HG03060 (cell line): ENCODE data around the gene PISD.
A peak's percentile ranks its signal among the peaks of the same experiment; 100 is the strongest.

Experiments
- ATAC-seq: cut with Tn5 transposase; IDR thresholded peaks from one replicate; pipeline ENCODE4 v1.9.1; 2021; ENCODE audit warnings: low read depth, moderate number of reproducible peaks; ENCODE audit not compliant: unreplicated experiment

PISD gene

GRCh38 chr22:31653944-31654343, 8.1 kb downstream of the PISD start:
- no peak for ATAC-seq

DNA sequence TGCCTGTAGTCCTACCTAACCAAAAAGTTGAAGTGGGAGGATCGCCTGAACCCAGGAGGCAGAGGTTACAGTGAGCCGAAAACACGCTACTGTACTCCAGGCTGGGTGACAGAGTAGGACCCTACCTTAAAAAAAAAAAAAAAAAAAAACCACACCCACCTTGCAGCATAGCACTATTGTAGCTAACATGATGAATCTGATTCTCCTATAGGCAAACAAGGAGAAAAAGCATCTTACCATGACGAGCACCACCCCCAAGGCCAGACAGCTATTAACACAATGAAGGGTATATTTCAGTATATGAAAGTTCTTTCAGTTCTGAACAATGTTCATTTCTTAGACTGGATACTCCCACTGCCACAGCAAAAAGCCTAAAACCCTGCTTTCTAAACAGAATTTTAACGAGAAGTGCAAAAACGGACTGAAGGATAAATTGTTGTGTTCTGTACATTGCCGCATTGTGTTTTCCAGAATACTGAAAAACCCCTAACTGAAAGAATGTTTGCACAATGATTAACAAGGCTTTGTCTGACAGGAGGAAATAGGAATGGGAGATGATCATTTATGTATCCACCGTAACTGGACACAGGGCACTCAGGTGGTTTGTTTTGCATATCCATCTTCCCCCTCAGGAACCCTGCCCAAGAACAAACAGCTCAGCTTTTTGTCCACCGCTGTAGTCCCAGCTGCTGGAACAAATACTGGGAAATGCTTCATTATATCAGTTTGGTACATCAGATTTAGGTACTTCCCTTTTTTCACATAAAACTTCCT, 8.9 kb downstream of the PISD start:
- no peak for ATAC-seq

- ATAC-seq, result no peak
Measured at GRCh38 chr22:31652088-31652487, 9.9 kb downstream of the PISD start.

DNA sequence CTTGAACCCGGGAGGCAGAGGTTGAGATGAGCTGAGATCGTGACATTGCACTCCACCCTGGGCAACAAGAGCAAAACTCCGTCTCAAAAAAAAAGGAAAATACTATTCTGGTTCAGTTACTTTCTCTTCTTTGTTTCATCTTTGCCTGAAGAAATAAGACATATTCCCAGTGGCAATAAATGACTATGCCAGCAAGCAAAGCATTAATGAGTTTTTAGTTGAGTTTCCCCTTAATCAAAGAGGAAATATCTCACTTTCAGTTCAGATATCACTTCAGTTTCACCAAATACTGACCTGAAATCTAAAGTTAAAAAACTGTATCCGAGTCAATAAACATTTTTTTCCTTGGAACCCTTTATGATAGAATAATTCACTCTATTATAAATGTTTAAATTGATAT, 10.4 kb downstream of the PISD start:
- ATAC-seq, result no peak

- no peak for ATAC-seq
Measured at GRCh38 chr22:31650391-31650790, 11.6 kb downstream of the PISD start.

GRCh38 chr22:31647523-31648320, 14.3 kb downstream of the PISD start:
- no peak for ATAC-seq

DNA sequence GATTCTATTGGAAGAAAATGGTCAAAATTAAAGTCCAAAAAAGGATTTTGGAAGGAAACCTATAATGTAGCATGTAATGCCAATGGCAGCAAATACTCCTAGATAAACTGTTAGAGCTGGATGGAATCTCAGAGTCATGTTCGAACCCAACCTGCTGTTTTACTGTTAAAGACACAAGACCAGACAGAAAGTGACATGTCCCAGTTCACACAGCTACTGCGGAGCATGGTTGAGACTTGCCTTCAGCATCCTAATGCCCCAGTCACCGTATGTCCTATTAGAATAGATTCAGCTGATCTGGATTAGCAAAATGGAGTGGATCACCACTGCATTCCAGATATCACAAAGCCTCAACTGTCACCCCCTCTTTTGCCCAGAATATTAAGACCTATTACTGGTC, 14.9 kb downstream of the PISD start:
- no peak for ATAC-seq

GRCh38 chr22:31646186-31647019, 15.6 kb downstream of the PISD start:
- no peak for ATAC-seq

DNA sequence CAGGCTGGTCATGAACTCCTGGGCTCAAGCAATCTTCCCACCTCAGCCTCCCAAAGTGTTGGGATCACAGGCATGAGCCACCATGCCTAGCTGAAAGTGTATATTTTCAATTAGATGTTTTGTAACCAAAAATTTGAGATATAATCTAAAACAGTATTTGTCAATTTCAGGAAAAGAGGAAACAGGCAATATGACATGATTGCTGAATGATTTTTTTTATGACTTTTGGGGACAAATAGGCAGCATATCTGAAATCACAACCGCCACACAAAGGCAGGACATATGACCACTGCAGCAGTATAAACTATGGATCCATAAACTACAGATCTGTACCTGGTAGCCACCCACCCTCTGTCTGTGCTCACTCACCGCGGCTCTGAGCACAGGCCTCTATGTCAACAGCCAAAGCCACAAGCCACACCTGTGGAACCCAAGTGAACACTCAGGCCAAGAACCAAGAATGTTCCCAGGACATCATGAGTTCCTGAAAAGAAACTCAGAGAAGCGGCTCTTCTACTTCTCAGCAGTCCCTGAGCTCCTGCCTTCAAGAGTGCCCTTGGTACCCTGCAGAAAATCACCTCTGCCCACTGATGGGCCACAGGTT, 22.5 kb downstream of the PISD start:
- ATAC-seq, result no peak

DNA sequence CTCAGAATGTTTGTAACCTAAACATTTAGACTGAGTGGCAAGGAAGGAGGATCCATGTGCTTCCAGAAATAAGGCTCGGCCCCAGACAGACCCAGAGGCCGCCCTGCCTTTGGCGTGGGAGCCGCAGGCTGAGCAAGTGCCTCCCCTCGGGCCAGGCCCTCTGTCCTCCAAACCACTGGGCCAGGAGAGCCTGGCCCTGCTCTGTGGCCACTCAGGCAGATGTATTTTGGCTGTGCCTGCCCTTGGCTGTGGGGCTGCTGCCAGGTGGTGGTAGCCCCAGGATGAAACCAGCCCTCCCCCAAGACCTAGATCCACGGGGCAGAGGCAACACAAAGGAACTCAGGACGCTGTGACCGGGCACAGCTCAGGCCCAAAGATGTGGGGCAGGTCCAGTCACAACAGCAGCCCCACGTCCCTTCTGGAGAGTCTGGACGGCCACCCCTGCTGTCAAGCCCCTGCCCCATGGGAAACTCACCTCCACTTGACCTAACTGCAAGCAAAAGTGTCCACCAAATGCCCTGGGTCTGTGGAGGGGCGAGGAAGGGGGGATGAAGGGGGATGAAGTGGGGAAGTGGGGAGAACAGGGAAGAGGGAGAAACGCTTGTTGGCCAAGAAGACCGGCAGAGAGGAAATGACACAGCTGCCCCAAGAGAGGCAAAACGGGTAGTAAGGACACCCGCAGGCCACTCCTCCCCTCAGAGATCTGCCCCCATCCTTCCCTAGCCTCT, 24.0 kb downstream of the PISD start:
- ATAC-seq, result no peak

DNA sequence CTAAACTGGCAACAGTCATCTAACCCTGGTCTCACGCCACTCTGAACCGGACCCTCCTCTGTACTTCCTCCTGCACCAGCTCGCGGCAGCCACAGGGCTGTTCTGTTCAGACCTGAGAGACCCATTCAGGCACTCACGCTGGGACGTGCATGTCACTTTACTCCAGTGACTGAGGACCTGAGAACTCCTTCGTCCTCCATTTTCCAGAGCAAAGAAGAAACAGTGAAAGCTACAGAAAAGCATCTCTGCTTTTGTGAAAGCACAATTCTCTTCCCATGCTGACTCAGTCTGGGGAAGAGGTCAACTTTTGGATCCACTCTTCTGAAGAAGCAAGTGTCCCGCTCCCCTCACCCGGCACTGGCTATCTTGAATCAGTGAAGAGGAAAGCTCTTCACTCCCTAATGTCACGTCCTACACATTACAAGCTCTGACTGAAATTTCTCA, 24.5 kb downstream of the PISD start:
- no peak for ATAC-seq

DNA sequence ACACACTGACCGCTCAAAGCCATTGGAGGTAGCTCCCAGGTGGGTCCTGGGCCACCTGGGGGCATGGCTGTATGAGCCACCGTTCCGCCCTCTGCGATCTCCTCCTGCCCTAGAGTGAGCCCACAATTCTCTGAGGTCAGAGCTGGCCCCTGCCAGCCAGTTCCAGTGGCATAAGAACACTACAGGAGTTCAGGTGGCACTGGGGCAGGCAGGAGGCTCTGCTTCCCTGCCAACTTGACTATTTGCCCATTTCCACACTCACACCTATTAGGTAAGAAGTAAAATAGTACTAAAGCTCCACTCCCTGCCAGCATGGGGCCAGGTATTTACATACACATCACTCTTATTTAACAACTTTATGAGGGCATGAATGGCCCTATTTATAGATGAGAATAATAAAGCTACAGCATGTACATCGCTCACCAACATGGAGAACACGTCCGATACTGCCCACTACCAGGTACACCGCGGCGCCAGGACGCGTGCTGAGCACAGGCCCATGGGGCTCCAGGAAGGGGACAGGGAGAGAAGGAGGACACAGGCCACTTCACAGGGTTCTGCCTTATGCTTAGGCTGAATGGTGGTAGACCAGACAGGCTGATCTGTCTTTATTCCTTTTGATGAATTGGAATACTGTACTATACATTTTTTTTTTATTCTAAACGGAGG, 26.2 kb downstream of the PISD start:
- no peak for ATAC-seq

DNA sequence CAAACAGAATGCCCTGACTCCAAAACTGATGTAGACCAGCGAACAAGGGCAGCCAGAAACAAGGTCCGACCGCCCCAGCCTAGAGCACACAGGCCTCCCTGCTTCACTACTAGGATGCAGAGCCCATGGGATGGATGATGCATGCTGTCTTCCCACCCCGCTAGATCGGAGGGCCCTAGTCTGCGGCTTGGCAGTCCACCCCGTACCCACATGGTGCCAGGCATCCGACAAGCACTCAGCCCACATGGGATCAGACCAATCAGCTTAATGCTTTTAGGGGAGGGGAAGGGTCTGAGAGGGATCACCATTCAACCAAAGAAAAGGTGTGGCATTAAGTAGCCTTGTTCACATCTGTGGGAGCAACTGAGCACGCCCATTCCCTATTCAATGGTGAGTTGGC, 30.6 kb downstream of the PISD start:
- ATAC-seq, result no peak

DNA sequence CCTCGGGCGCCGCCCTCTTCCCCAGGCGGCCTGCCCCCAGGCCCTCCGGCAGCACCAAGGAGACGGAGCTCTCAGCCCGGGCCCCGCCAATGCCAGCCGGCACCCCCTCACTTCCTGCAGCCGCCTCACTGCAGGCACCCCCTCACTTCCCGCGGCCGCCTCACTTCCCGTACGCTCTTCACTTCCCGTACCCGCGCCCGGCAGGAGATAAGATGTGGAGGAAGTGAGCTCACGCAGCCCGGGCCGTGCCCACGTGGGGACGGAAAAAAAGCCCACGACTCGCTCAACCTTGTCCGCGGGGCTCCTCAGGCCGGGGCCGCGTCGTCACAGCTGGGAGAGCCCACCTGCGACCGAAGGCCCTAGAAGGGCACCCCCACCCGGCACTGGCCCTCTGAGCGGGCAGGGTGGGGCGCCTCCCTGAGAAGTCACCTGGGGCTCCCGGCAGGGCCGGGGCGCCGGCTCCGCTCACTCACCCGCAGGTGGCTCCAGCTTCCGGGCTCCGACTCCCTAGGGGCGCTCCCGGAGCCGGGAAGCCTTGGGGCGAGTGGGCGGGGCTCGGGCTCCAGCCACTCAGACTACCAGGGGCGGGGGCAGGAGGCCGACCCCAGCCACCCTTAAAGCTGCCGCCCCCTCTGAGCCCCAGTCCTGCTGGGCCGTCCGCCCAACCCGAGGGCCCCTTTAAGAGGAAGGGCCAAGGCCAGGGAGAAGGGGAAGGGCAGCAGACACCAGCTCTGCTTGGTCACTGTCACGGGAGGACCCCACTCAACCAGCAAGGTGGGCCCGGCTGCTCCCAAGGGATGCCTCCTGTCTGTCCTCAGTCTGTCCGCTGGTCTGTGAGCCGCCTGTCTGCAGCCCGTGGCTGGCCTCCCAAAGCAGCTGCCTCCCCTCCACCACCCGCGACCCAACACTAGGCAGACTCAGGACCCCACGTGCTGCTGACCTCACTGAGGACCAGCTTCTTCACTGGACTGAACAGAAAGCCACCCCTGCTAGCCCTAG, 31.4 kb downstream of the PISD start:
- peak; percentile 48 for ATAC-seq

- no peak for ATAC-seq
Measured at GRCh38 chr22:31629741-31630184, 32.3 kb downstream of the PISD start.

- ATAC-seq, result no peak
Measured at GRCh38 chr22:31628969-31629708, 32.9 kb downstream of the PISD start.

DNA sequence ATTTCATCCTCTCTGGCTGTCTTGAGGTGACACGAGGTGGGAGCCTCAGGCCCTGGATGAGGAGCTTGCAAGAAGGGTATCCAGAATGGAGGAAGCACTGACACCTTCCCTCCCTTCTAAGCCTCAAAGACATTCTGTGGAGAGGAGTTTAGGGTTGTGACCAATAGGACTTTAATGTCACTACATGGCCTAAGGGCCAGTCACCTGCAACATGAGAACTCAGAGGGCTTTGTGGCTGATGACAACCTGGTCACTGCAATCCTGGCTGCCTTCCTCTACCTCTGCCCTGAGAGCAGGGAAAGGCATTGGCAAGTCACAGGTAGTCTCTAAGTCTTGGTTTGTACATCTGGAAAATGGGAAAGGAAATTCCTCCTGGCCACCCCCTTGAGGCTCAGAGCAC, 33.7 kb downstream of the PISD start:
- ATAC-seq, result no peak
